Measurements from ENCODE around the gene GPC2.

The GPC2 gene

GRCh38 chr7:100169147-100169850, 7.9 kb downstream of the GPC2 start:
- Histone ChIP-seq H3K36me3 (ENCODE audit: control insufficient read depth, insufficient read depth, low read length) (peaks cover 7% of the 10 kb centered on the region), H3K9me3 (ENCODE audit: control insufficient read depth, low read length) (no peaks in the 10 kb centered on the region), H3K27ac (ENCODE audit: low read depth, low read length, severe bottlenecking) (no peak overlapping the region), H3K4me3 (ENCODE audit: extremely low read depth, insufficient read depth, low read length, poor library complexity, severe bottlenecking) (no peak overlapping the region), H3K4me1 (ENCODE audit: control insufficient read depth, insufficient read depth, low read length, poor library complexity, severe bottlenecking) (peaks cover 18% of the 10 kb centered on the region)
- WGBS, 2 experiments (ENCODE audit: insufficient coverage in 2 of 2), result 93 to 96% methylated on average over 8 to 9 of the region's 11 CpGs

DNA sequence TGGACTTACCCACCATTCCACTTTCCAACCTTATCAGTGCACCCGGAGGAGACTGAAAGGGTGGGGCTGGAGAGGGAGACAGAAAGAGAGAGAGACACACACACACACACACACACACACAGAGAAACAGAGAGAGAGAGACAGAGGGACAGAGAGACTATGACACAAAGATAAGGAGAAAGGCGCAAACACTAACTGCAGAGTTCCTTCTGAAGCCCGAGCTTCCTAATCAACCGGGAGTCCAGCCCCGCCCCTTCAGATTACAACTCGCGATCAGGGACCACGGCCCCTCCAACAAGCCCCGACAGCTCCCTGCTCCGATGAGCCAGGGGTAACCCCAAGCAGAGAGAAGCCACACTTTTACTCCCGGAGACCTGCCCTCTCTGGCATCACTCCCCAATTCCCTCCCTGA, 9.3 kb downstream of the GPC2 start:
- no peaks in the 10 kb centered on the region for H3K36me3 ChIP-seq (ENCODE audit: control insufficient read depth, insufficient read depth, low read length)
- H3K27ac ChIP-seq (ENCODE audit: low read depth, low read length, severe bottlenecking), result no peak overlapping the region
- peak overlapping the region; percentile 17 for H3K4me3 ChIP-seq (ENCODE audit: extremely low read depth, insufficient read depth, low read length, poor library complexity, severe bottlenecking)
- no peaks in the 10 kb centered on the region for H3K9me3 ChIP-seq (ENCODE audit: control insufficient read depth, low read length)
- WGBS, 2 experiments (ENCODE audit: insufficient coverage in 2 of 2), result 9 to 10% methylated on average over 9 of the region's 11 CpGs
- peaks cover 23% of the 10 kb centered on the region for H3K4me1 ChIP-seq (ENCODE audit: control insufficient read depth, insufficient read depth, low read length, poor library complexity, severe bottlenecking)

DNA sequence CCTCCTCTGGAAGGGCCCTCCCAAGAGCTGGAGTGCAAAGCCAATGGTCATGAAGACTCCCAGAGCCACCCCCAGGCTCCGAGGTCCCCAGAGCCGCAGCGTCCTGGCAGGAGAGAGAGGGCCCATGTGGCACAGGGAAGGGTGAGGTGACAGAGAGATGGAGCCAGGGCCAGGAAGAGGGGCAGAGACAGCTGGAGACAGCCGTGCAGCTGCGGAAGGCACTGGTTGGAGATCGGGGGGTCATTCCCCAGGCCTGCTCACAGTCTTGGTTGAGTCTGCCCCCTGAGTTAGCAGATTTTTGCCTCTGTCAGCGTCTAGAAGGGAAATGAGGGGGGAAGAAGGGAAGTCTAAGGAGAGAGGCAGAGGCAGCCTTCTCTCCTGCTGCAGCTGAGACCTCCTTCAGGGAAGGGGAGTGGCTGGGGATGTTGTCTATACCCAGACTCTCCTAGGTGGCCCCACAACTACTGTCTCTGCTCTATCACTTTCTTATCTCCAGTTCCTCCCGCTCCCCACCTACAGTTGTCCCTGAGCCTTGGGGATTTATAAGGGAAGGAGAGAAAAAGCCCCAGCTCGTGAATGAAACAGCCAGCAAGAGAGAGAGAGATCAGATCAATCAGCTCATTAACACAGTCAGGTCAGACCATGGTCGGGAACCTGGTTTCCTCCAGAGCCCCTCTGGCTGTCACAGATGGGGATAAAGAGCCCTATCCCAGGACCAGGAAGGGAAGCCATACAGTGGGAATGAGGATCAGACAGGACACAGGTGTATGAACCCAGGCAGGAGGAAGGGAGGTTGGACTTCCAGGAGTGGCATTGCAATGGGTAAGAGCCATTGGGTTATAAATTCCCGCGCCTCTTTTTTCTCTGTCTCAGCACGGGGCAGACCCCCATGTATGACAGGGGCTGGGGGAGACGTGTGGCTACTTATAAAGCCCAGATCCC, 9.9 kb downstream of the GPC2 start:
- H3K27ac ChIP-seq (ENCODE audit: low read depth, low read length, severe bottlenecking), result no peak overlapping the region
- no peaks in the 10 kb centered on the region for H3K9me3 ChIP-seq (ENCODE audit: control insufficient read depth, low read length)
- peak overlapping the region; percentile 17 for H3K4me3 ChIP-seq (ENCODE audit: extremely low read depth, insufficient read depth, low read length, poor library complexity, severe bottlenecking)
- H3K36me3 ChIP-seq (ENCODE audit: control insufficient read depth, insufficient read depth, low read length), result no peaks in the 10 kb centered on the region
- peaks cover 23% of the 10 kb centered on the region for H3K4me1 ChIP-seq (ENCODE audit: control insufficient read depth, insufficient read depth, low read length, poor library complexity, severe bottlenecking)
- WGBS, 2 experiments (ENCODE audit: insufficient coverage in 2 of 2), result 74% methylated on average over 7 to 11 of the region's 14 CpGs

DNA sequence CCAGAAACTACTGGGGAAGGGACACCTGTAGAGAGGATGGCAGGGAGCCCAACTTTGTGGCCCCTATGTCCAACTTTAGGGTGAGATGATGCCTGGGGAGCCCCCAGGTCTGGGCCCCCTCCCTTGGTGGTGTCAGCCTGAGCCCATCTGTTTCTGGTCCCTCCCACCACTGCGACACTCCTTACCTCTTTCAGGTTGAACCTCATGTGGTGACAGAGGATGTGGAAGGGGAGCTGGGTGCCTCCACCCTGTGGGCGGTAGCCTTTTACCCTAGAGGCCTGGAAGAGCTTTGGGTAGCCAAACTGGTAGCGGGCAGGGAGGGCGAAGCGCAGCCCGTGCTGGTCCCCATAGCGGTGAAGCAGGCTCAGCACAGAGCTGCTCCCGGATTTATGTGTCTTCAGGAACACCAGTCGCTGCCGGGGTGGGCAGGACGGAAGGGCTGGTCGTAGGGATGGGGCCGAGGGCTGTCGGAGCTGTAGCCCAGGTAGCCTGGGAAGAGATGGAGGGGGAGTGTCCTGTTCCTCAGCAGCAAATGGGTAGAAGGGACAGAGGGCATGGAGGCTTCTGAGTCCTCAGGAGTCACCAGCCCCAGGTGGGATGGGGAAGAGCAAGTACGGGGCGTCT, 10.8 kb downstream of the GPC2 start:
- 88 to 91% methylated on average over 15 of the region's 16 CpGs for WGBS, 2 experiments (ENCODE audit: insufficient coverage in 2 of 2)
- Histone ChIP-seq H3K9me3 (ENCODE audit: control insufficient read depth, low read length) (no peaks in the 10 kb centered on the region), H3K36me3 (ENCODE audit: control insufficient read depth, insufficient read depth, low read length) (no peaks in the 10 kb centered on the region), H3K4me1 (ENCODE audit: control insufficient read depth, insufficient read depth, low read length, poor library complexity, severe bottlenecking) (peaks cover 23% of the 10 kb centered on the region), H3K27ac (ENCODE audit: low read depth, low read length, severe bottlenecking) (no peak overlapping the region), H3K4me3 (ENCODE audit: extremely low read depth, insufficient read depth, low read length, poor library complexity, severe bottlenecking) (no peak overlapping the region)

- 86 to 92% methylated on average over 4 of the region's 5 CpGs for WGBS, 2 experiments (ENCODE audit: insufficient coverage in 2 of 2)
- no peaks in the 10 kb centered on the region for H3K36me3 ChIP-seq (ENCODE audit: control insufficient read depth, insufficient read depth, low read length)
These were observed 13.3 kb downstream of the GPC2 start for GRCh38 chr7:100163871-100164270.

DNA sequence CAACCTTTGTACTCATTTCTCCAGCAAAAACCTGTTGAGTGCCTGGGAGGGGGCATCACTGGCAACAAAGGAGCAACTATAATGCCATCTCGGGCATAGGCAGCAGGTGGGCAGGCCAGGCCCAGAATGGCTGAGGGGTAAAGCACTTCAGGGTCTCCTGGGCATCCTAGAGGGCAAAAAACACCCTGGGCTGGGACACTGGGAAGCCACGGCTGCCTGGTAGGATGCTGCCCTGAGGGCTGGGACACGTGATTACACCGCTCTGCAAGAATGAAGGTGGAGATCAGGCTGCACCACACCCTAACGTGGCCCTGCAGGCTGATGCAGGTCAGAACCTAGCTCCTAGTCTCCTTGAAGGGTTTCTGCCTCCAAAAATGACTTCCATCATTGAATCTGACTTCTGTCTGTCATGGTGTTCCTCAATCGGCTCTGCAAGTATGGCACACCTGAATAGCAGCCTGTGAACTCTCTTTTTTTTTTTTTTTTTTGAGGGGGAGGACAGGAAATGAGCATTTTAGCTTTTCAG, 14.1 kb downstream of the GPC2 start:
- WGBS, 2 experiments (ENCODE audit: insufficient coverage in 2 of 2), result 55 to 56% methylated on average over 5 of the region's 6 CpGs
- Histone ChIP-seq H3K36me3 (ENCODE audit: control insufficient read depth, insufficient read depth, low read length) (no peaks in the 10 kb centered on the region), H3K27ac (ENCODE audit: low read depth, low read length, severe bottlenecking) (no peak overlapping the region), H3K4me3 (ENCODE audit: extremely low read depth, insufficient read depth, low read length, poor library complexity, severe bottlenecking) (no peak overlapping the region), H3K9me3 (ENCODE audit: control insufficient read depth, low read length) (no peaks in the 10 kb centered on the region), H3K4me1 (ENCODE audit: control insufficient read depth, insufficient read depth, low read length, poor library complexity, severe bottlenecking) (peaks cover 16% of the 10 kb centered on the region)

More at GRCh38 chr7:100163871-100164270, 13.3 kb downstream of the GPC2 start:
- H3K4me1 ChIP-seq (ENCODE audit: control insufficient read depth, insufficient read depth, low read length, poor library complexity, severe bottlenecking), result peaks cover 23% of the 10 kb centered on the region
- no peak overlapping the region for H3K27ac ChIP-seq (ENCODE audit: low read depth, low read length, severe bottlenecking)
- no peaks in the 10 kb centered on the region for H3K9me3 ChIP-seq (ENCODE audit: control insufficient read depth, low read length)
- H3K4me3 ChIP-seq (ENCODE audit: extremely low read depth, insufficient read depth, low read length, poor library complexity, severe bottlenecking), result no peak overlapping the region

DNA sequence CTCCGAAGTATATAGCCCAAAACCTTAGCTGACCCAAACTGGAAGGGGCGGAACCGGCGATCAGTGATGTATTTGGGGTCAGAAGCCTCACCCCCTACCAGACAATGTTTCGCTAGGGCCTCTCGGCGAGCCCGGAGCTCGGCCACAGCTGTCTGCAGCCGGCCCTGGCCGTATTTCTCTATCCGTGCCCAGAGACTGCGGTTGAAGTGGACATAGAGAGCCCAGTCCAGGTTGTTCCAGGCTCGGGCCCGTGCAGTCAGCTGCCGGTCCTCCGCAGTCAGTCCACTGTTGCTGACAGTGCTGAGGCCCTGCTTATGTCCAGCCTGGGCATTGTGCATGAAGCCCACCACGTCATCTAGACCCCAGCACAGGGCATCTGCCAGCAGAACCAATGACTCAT, 17.1 kb downstream of the GPC2 start:
- WGBS, 2 experiments (ENCODE audit: insufficient coverage in 2 of 2), result 94 to 95% methylated on average over 17 to 18 of the region's 18 CpGs

GRCh38 chr7:100159099-100159623, 18.0 kb downstream of the GPC2 start:
- H3K27ac ChIP-seq (ENCODE audit: low read depth, low read length, severe bottlenecking), result peak overlapping the region; percentile 62
- WGBS, 2 experiments (ENCODE audit: insufficient coverage in 2 of 2), result 95 to 100% methylated on average over 2 to 4 of the region's 7 CpGs
- H3K4me3 ChIP-seq (ENCODE audit: extremely low read depth, insufficient read depth, low read length, poor library complexity, severe bottlenecking), result peak overlapping the region; percentile 88
- H3K36me3 ChIP-seq (ENCODE audit: control insufficient read depth, insufficient read depth, low read length), result peaks cover 31% of the 10 kb centered on the region
- no peaks in the 10 kb centered on the region for H3K9me3 ChIP-seq (ENCODE audit: control insufficient read depth, low read length)
- peaks cover 20% of the 10 kb centered on the region for H3K4me1 ChIP-seq (ENCODE audit: control insufficient read depth, insufficient read depth, low read length, poor library complexity, severe bottlenecking)

More for the DNA sequence above, 17.1 kb downstream of the GPC2 start:
- Histone ChIP-seq H3K36me3 (ENCODE audit: control insufficient read depth, insufficient read depth, low read length) (peaks cover 22% of the 10 kb centered on the region), H3K27ac (ENCODE audit: low read depth, low read length, severe bottlenecking) (no peak overlapping the region), H3K9me3 (ENCODE audit: control insufficient read depth, low read length) (no peaks in the 10 kb centered on the region), H3K4me3 (ENCODE audit: extremely low read depth, insufficient read depth, low read length, poor library complexity, severe bottlenecking) (no peak overlapping the region), H3K4me1 (ENCODE audit: control insufficient read depth, insufficient read depth, low read length, poor library complexity, severe bottlenecking) (peaks cover 15% of the 10 kb centered on the region)

GRCh38 chr7:100158229-100159098, 18.7 kb downstream of the GPC2 start, which contains the start of gene TRAPPC14:
TRAPPC14 (minus strand) TSS chr7:100158723; CDS start chr7:100158499, 224 bp downstream.
- H3K4me1 ChIP-seq (ENCODE audit: control insufficient read depth, insufficient read depth, low read length, poor library complexity, severe bottlenecking), result peaks cover 20% of the 10 kb centered on the region
- H3K9me3 ChIP-seq (ENCODE audit: control insufficient read depth, low read length), result no peaks in the 10 kb centered on the region
- peak within 1 kb of the TSS; percentile 88 for H3K4me3 ChIP-seq (ENCODE audit: extremely low read depth, insufficient read depth, low read length, poor library complexity, severe bottlenecking)
- 4% methylated on average over 73 to 85 of the region's 87 CpGs for WGBS, 2 experiments (ENCODE audit: insufficient coverage in 2 of 2)
- H3K36me3 ChIP-seq (ENCODE audit: control insufficient read depth, insufficient read depth, low read length), result peaks cover 38% of the 10 kb centered on the region
- H3K27ac ChIP-seq (ENCODE audit: low read depth, low read length, severe bottlenecking), result peak within 1 kb of the TSS; percentile 62

Data from mesodermal cell (in vitro differentiated cells).